Ectodermal cell (in vitro differentiated cells): ENCODE measurements around the gene GREB1L.

Experiments used
- H3K27ac ChIP-seq: 2 replicates; pipeline ENCODE4 v1.7.0; 2013; ENCODE audit warnings: mild to moderate bottlenecking, low read depth, low read length; ENCODE audit not compliant: insufficient read depth, poor library complexity, severe bottlenecking
- H3K27me3 ChIP-seq: 2 replicates; pipeline ENCODE4 v1.7.0; 2013; ENCODE audit warnings: mild to moderate bottlenecking, low read length; ENCODE audit not compliant: insufficient read depth, control insufficient read depth, poor library complexity, severe bottlenecking
- H3K36me3 ChIP-seq: one replicate; pipeline ENCODE4 v1.7.0; 2013; ENCODE audit warnings: low read length; ENCODE audit not compliant: control insufficient read depth, insufficient read depth
- H3K4me1 ChIP-seq: one replicate; pipeline ENCODE4 v1.7.0; 2013; ENCODE audit warnings: low read length; ENCODE audit not compliant: control insufficient read depth, insufficient read depth
- H3K4me3 ChIP-seq: 2 replicates; pipeline ENCODE4 v1.7.0; 2013; ENCODE audit warnings: low read depth, low read length, control low read depth; ENCODE audit not compliant: insufficient read depth
- H3K9me3 ChIP-seq: 2 replicates; pipeline ENCODE4 v1.7.0; 2013; ENCODE audit warnings: mild to moderate bottlenecking, low read length, moderate library complexity; ENCODE audit not compliant: control insufficient read depth
- WGBS, 2 experiments: methylation state at CpG; one replicate each; pipeline ENCODE4 v1.1.7; 2013; ENCODE audit warnings: missing lambda C conversion rate in 2 of 2; 5-methylcytosine and 5-hydroxymethylcytosine counted together

GREB1L gene

DNA sequence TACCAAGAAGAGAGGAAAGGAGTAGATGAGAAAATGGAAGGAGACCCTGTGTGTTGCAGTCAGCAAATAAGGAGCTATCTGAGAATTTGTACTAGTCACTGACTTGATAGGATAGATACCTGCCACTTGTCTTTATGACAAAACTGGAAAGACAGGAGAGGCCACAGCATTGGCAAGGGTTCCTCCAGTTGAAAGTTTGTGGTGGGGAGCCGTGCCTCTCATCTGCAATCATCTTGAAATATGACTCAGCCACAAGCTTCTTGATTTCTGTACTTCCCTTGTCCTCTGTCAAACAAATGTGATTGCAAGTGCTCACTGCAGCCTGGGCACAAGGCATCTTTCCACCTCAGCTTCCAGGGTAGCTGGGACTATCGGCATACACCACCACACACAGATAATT lies 99.1 kb downstream of the GREB1L start:
- Histone ChIP-seq H3K4me1 (peaks cover 40% of the 10 kb centered on the region), H3K9me3 (no peaks in the 10 kb centered on the region), H3K27me3 (no peaks in the 10 kb centered on the region), H3K27ac (peak overlapping the region; percentile 11), H3K4me3 (no peak overlapping the region), H3K36me3 (no peaks in the 10 kb centered on the region)
- WGBS, 2 experiments = 77 to 92% methylated on average over 2 of the region's 2 CpGs

DNA sequence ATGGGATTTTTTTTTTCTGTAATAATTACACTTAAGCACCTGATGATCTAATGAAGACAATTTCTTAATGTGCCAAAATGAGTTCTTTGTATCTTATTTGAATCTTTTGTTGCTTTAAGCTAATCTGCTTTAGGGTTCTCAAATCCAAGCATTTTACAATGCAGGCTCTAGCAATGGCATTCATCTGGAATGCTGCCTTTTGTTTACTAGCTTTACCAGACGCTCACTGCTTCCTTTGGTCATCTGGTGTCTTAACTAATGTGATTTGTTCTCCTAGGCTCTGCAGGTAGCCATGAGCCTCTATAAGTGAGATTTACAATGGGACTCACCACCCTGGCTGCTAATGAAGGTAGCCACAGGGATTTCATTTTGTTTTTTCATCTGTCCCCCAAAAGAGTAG lies 100.3 kb downstream of the GREB1L start:
- 0% methylated on average over 1 of the region's 1 CpG for WGBS, 2 experiments

DNA sequence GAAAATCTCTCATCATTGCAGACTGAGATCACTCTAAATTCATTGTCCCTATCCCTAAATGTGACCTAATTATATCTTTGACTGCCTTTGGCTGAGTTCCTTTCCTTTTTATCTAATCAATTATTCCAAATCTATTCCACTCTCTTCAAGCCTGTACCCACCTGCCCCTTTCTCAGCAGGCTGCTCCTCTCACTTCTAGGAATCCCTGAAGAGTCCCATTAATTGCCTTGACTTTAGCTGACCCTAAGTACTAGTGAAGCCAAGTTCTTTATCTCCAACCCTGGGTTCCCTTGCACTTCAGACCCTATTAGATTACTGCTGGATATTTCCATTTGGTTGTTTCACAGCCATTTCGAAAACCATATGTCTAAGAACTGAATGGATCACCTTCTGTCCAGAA lies 102.8 kb downstream of the GREB1L start:
- H3K27ac ChIP-seq = no peak overlapping the region
- H3K4me1 ChIP-seq = peaks cover 39% of the 10 kb centered on the region
- WGBS, 2 experiments = 91 to 93% methylated on average over 1 of the region's 1 CpG
- H3K36me3 ChIP-seq = no peaks in the 10 kb centered on the region
- no peak overlapping the region for H3K4me3 ChIP-seq
- H3K27me3 ChIP-seq = no peaks in the 10 kb centered on the region
- no peaks in the 10 kb centered on the region for H3K9me3 ChIP-seq

More for the DNA sequence above, 100.3 kb downstream of the GREB1L start:
- H3K4me3 ChIP-seq = no peak overlapping the region
- no peaks in the 10 kb centered on the region for H3K36me3 ChIP-seq
- peaks cover 39% of the 10 kb centered on the region for H3K4me1 ChIP-seq
- H3K9me3 ChIP-seq = no peaks in the 10 kb centered on the region
- peak overlapping the region; percentile 82 for H3K27ac ChIP-seq
- H3K27me3 ChIP-seq = no peaks in the 10 kb centered on the region

DNA sequence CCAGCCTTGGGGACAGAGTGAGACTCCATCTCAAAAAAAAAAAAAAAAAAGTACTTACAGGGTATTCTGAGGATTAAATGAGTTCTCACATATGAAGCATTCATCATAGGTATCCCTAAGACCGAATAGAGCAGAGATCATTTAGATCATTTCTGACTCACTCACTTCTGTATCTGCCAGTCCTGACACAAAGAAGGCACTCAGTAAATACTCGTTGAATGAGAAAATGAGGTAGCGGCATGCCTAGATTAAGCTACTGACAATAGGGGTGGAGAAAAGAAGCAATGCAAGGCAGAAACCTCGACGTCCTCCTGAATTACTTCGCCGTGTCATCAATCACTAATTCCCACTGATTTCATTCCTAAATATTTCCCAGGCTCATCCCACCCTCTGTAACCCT lies 103.8 kb downstream of the GREB1L start:
- H3K4me1 ChIP-seq = peaks cover 36% of the 10 kb centered on the region
- H3K4me3 ChIP-seq = no peak overlapping the region
- no peak overlapping the region for H3K27ac ChIP-seq
- WGBS, 2 experiments = 72 to 77% methylated on average over 7 of the region's 7 CpGs
- H3K36me3 ChIP-seq = no peaks in the 10 kb centered on the region
- H3K9me3 ChIP-seq = no peaks in the 10 kb centered on the region
- H3K27me3 ChIP-seq = no peaks in the 10 kb centered on the region

DNA sequence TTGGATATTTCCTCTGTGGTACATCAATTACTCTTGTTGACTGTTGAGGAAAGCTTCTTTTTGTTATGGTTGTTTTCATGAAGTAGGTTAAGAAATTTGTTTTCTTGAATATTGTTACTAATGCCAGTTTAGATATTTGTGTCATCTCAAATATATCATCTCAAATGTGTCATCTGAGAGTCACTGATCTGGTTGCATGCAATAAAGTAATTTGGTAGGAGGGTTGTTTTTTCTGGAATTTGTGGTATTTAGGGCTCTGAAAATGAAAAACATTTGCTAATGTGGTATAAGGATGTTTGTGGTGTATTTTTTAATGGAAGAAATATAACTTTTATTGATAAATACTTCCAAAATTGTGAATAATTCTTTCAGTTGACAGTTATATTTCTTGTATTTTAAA lies 117.7 kb downstream of the GREB1L start:
- H3K36me3 ChIP-seq = no peaks in the 10 kb centered on the region
- no peaks in the 10 kb centered on the region for H3K27me3 ChIP-seq
- H3K9me3 ChIP-seq = no peaks in the 10 kb centered on the region
- peaks cover 15% of the 10 kb centered on the region for H3K4me1 ChIP-seq
- H3K27ac ChIP-seq = no peak overlapping the region
- H3K4me3 ChIP-seq = no peak overlapping the region

DNA sequence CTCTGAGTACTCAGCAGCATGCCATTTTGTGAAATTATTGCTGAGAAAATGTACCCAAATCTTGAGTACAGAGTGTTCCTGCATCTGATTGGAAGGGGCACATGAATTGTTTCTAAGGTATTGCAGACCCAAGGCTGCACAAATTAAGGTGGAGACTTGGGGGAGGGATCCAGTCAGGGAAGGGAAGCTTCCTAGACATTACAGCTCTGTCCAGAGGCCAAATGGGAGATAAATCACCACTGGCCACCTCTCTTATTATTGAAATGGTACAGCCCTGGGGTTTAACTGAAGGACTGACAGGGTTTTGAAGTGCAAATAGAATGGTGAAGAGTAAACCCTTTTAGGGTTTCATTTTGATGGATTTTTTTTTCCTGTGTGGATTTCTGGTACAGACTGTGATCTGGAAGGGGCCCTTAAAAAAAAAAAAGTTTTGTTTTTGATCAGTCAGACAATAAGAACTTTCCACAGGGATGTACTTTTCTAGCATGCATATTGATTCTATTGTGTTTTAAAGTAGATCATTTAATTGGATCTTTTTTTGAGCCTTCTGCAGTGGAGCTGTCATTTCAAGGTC lies 119.4 kb downstream of the GREB1L start:
- no peaks in the 10 kb centered on the region for H3K9me3 ChIP-seq
- peaks cover 19% of the 10 kb centered on the region for H3K4me1 ChIP-seq
- H3K27me3 ChIP-seq = no peaks in the 10 kb centered on the region
- H3K27ac ChIP-seq = peak overlapping the region; percentile 41
- peak overlapping the region; percentile 14 for H3K4me3 ChIP-seq
- no peaks in the 10 kb centered on the region for H3K36me3 ChIP-seq

DNA sequence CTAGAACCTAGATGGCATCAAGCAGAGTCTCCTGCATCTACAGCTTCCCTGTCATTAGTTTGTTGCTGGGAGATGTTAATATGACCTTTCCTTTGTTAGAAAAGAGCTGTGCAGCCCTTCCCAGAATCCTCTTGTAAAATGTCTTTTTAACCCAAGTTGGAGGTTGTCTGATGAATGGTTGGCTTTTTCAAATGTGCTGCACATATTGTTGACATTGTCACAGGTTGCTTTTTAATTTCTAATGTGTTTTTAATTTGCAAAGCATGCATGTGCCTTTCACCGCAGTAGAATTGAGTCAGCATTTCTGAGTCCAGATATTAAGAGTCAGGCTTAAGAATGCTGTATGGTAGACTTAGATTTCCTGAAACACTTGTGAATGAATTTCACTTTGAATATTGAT lies 120.8 kb downstream of the GREB1L start:
- peak overlapping the region; percentile 80 for H3K27ac ChIP-seq
- H3K36me3 ChIP-seq = no peaks in the 10 kb centered on the region
- H3K27me3 ChIP-seq = no peaks in the 10 kb centered on the region
- H3K4me1 ChIP-seq = peaks cover 32% of the 10 kb centered on the region
- 68 to 73% methylated on average over 1 of the region's 1 CpG for WGBS, 2 experiments
- H3K4me3 ChIP-seq = peak overlapping the region; percentile 24
- H3K9me3 ChIP-seq = no peaks in the 10 kb centered on the region

DNA sequence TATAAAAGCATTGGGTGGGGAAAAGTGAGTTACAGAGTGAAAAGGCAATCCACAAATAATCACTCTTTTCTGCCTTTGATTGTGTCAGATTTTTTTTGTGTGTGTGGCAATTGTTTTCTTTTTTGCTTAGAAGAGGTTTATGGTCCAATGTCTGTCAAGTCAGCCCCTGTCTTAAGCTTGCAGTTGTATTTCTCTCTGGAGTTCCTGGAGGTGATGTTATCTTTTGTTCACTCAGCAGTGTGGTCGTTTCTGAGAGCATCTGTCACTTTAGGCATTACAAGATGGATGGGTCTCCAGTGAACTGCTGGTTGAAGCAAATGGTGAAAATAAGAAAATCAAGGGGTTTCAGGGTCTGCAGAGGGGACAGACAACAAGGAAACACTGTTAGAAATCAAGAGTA lies 121.3 kb downstream of the GREB1L start:
- H3K9me3 ChIP-seq = no peaks in the 10 kb centered on the region
- H3K27ac ChIP-seq = peak overlapping the region; percentile 82
- peaks cover 37% of the 10 kb centered on the region for H3K4me1 ChIP-seq
- no peaks in the 10 kb centered on the region for H3K27me3 ChIP-seq
- peak overlapping the region; percentile 35 for H3K4me3 ChIP-seq
- no peaks in the 10 kb centered on the region for H3K36me3 ChIP-seq
- WGBS, 2 experiments = 0 to 1% methylated on average over 1 of the region's 1 CpG

DNA sequence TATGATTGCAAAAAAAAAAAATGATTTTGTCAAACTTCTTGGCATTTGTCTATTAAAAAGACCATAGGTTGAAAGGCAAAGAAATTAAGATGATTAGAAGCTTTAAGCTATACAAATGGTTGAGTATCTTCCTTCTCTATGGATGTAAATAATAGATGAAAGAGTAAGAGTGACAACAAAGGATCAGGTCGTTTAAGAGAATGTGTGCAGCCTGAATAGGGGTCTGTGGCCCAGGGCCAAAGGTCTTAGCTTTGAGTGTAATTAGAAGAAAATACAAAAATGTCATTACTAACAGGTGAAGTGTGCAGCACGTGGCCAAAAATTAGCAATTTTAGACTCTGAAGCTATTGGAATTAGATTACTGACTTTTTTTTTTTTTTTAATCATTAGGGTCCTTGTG lies 122.4 kb downstream of the GREB1L start:
- no peaks in the 10 kb centered on the region for H3K36me3 ChIP-seq
- WGBS, 2 experiments = 11 to 16% methylated on average over 2 of the region's 2 CpGs
- H3K4me1 ChIP-seq = peaks cover 47% of the 10 kb centered on the region
- no peaks in the 10 kb centered on the region for H3K9me3 ChIP-seq
- H3K27me3 ChIP-seq = no peaks in the 10 kb centered on the region
- peak overlapping the region; percentile 35 for H3K4me3 ChIP-seq
- H3K27ac ChIP-seq = peak overlapping the region; percentile 76

DNA sequence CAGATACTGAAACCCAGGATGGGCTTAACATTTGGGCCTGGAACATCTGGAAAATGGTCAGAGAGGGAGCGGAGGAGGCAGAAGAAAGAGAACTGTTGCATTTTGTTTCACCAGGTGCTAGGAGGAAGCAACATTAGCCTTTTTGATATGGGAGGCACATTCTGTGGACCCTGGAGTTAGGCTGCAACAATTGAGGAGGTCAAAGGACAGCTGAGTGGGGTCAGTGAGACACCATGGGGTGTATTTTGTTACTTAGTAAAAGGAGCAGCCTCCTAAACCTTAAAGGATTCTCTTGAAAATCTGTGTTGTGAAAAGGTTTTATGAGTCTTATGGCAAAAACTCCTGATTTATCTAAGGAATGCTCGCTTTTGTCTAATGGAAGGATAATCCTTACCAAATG lies 124.9 kb downstream of the GREB1L start:
- Histone ChIP-seq H3K4me3 (peak overlapping the region; percentile 35), H3K9me3 (no peaks in the 10 kb centered on the region), H3K27me3 (no peaks in the 10 kb centered on the region), H3K36me3 (no peaks in the 10 kb centered on the region), H3K27ac (peak overlapping the region; percentile 95), H3K4me1 (peaks cover 44% of the 10 kb centered on the region)
- WGBS, 2 experiments = 9 to 17% methylated on average over 2 of the region's 2 CpGs

DNA sequence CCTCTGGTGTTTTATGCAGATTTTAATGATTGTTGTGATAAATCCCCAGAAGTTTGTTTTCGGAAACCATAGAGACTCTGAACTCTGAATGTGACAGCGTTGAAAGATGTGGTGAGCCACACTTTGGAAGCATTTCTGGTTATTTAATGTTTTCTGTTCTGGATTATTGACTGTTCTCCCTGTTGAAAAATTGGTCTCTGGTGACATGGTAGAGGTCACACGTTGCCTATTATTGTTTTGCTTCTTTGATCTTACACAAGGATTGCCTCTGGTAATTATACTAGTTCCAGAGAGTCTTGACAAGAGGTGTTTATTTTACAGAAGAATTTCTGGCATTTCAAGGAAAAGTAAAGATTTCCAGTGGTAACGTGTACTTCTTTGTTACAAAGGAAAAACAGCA lies 127.1 kb downstream of the GREB1L start:
- H3K9me3 ChIP-seq = no peaks in the 10 kb centered on the region
- peaks cover 32% of the 10 kb centered on the region for H3K4me1 ChIP-seq
- 45 to 48% methylated on average over 4 of the region's 4 CpGs for WGBS, 2 experiments
- H3K27ac ChIP-seq = peak overlapping the region; percentile 17
- no peaks in the 10 kb centered on the region for H3K27me3 ChIP-seq
- H3K36me3 ChIP-seq = peaks cover 4% of the 10 kb centered on the region
- peak overlapping the region; percentile 5 for H3K4me3 ChIP-seq
